Testis (tissue), 3 donors: Measurements from ENCODE around the gene SWSAP1. TPM values are rescaled to one million over a fixed set of nuclear protein-coding genes. Genes with fewer than 3 reads are reported as not detected.
A peak's percentile ranks its signal among the peaks of the same experiment; 100 is the strongest.

Experiments
- DNase-seq: peaks from one replicate; pipeline ENCODE4 v3.0.0-alpha.2; 2019
- H3K27ac ChIP-seq, 2 donors: fragments of 200-600 bp; sonication (generic); one replicate each; pipeline ENCODE4 v1.5.1; 2019
- H3K27me3 ChIP-seq: fragments of 200-600 bp; sonication (generic); one replicate; pipeline ENCODE4 v1.5.1; 2019
- H3K36me3 ChIP-seq: fragments of 200-600 bp; sonication (generic); one replicate; pipeline ENCODE4 v1.5.1; 2017; ENCODE audit warnings: low read depth; ENCODE audit errors: missing control alignments
- H3K4me1 ChIP-seq: fragments of 200-600 bp; sonication (generic); one replicate; pipeline ENCODE4 v1.5.1; 2019
- H3K4me3 ChIP-seq, 2 donors: fragments of 200-600 bp; sonication (generic); one replicate each; pipeline ENCODE4 v1.5.1; 2017 to 2019
- H3K9me3 ChIP-seq: fragments of 200-600 bp; sonication (generic); one replicate; pipeline ENCODE4 v1.5.1; 2017
- CTCF ChIP-seq, 3 experiments: fragments of 450-650 bp in 2 of 3; fragments of 200-600 bp in 1 of 3; sonication (generic) in 1 of 3; IDR thresholded peaks; one replicate each; pipeline ENCODE4 v1.5.1; 2016 to 2019; ENCODE audit warnings: antibody characterized with exemption in 3 of 3, mild to moderate bottlenecking in 2 of 3, moderate library complexity in 1 of 3
- POLR2A ChIP-seq: fragments of 450-650 bp; IDR thresholded peaks from one replicate; pipeline ENCODE4 v1.6.1; 2017; ENCODE audit warnings: antibody characterized with exemption, mild to moderate bottlenecking, moderate library complexity
- WGBS, 2 donors: methylation state at CpG; one replicate each; pipeline ENCODE4 v1.1.5; 2018; 5-methylcytosine and 5-hydroxymethylcytosine counted together
- intact Hi-C: fragments of 100-400 bp; cut with DNase I; formaldehyde crosslinking; loops from one replicate; pipeline ENCODE4 v1.15.1; 2023; ENCODE audit warnings: low total_unique reads
- polyA plus RNA-seq: library from polyadenylated mRNA; stranded (reverse); fragments of 350-450 nt; fragmentation: Illumina TruSeq; extraction: RNeasy Lipid Tissue Mini Kit (QIAGEN cat#74804); gene quantifications from one replicate; pipeline ENCODE4 v1.2.3, GENCODE V29; 2014; ENCODE audit warnings: low read depth, low replicate concordance; ENCODE audit not compliant: insufficient read depth
- total RNA-seq, 2 donors: library from RNA; depleted of rRNA; stranded (reverse); fragments of >200 nt; gene quantifications; one replicate each; pipeline ENCODE4 v1.2.3, GENCODE V29; 2016

SWSAP1 gene
- total and polyA plus RNA-seq, 3 donors from 2014 or later: 4.9 to 7.0 (median 6.5) TPM

GRCh38 chr19:11373166-11373884, 1.1 kb upstream of the SWSAP1 start:
- no peak for TF ChIP-seq POLR2A
- Histone ChIP-seq H3K27me3 (no peaks in the 10 kb centered on the region), H3K4me3 (no peak overlapping the region), H3K27ac (no peak overlapping the region), H3K36me3 (no peaks in the 10 kb centered on the region), H3K9me3 (no peaks in the 10 kb centered on the region), H3K4me1 (peaks cover 15% of the 10 kb centered on the region)
- intact Hi-C loops: loop anchor here (10.0 kb wide), 1 partner anchor 79 kb away; the partner anchor contains the start of gene TSPAN16
- 48% methylated on average over 10 of the region's 10 CpGs for WGBS, 2 donors
- peak; percentile 76 for DNase-seq

GRCh38 chr19:11373885-11374432, 507 bp upstream of the SWSAP1 start:
- intact Hi-C loops: loop anchor here (10.0 kb wide), 1 partner anchor 79 kb away; the partner anchor contains the start of gene TSPAN16
- 20 to 29% methylated on average over 11 of the region's 11 CpGs for WGBS, 2 donors

GRCh38 chr19:11375143-11375948, 880 bp downstream of the SWSAP1 start:
- H3K4me1 ChIP-seq: peaks cover 18% of the 10 kb centered on the region
- no peaks in the 10 kb centered on the region for H3K9me3 ChIP-seq
- H3K36me3 ChIP-seq: no peaks in the 10 kb centered on the region
- no peaks in the 10 kb centered on the region for H3K27me3 ChIP-seq
- 2 to 4% methylated on average over 21 to 27 of the region's 27 CpGs for WGBS, 2 donors
- peak overlapping the region; percentile 75 to 97 for H3K27ac ChIP-seq
- DNase-seq: peak; percentile 61
- H3K4me3 ChIP-seq: peak overlapping the region; percentile 72 to 73
- TF ChIP-seq CTCF (IDR thresholded peaks at IDR 0.05) (peak in 1 of 3 experiments; percentile 0), POLR2A (peak; percentile 82)
- intact Hi-C loops: loop anchor here (10.0 kb wide), 1 partner anchor 81 kb away; the partner anchor contains the start of gene TSPAN16

More at GRCh38 chr19:11373885-11374432, 507 bp upstream of the SWSAP1 start:
- Histone ChIP-seq H3K4me1 (peaks cover 15% of the 10 kb centered on the region), H3K9me3 (no peaks in the 10 kb centered on the region), H3K27me3 (no peaks in the 10 kb centered on the region), H3K36me3 (no peaks in the 10 kb centered on the region), H3K4me3 (peak overlapping the region; percentile 72 to 73), H3K27ac (peak overlapping the region; percentile 94 to 97)
- no peak for DNase-seq
- TF ChIP-seq POLR2A (no peak), CTCF (IDR thresholded peaks at IDR 0.05) (no peak)

- H3K9me3 ChIP-seq: no peaks in the 10 kb centered on the region
- no peak for DNase-seq
- intact Hi-C loops: loop anchor here (10.0 kb wide), 1 partner anchor 82 kb away; the partner anchor contains the start of gene TSPAN16
- H3K36me3 ChIP-seq: no peaks in the 10 kb centered on the region
- no peaks in the 10 kb centered on the region for H3K27me3 ChIP-seq
- H3K27ac ChIP-seq: peak overlapping the region in 1 of 2 donors; percentile 3
- TF ChIP-seq POLR2A (no peak), CTCF (IDR thresholded peaks at IDR 0.05) (no peak)
- H3K4me3 ChIP-seq: no peak overlapping the region
- peaks cover 25% of the 10 kb centered on the region for H3K4me1 ChIP-seq
Observed at GRCh38 chr19:11377237-11377636, 2.8 kb downstream of the SWSAP1 start.

GRCh38 chr19:11377756-11378155, 3.3 kb downstream of the SWSAP1 start:
- no peak overlapping the region for H3K4me3 ChIP-seq
- no peaks in the 10 kb centered on the region for H3K36me3 ChIP-seq
- H3K9me3 ChIP-seq: no peaks in the 10 kb centered on the region
- TF ChIP-seq CTCF (IDR thresholded peaks at IDR 0.05) (no peak), POLR2A (no peak)
- peaks cover 25% of the 10 kb centered on the region for H3K4me1 ChIP-seq
- intact Hi-C loops: loop anchor here (10.0 kb wide), 1 partner anchor 83 kb away; the partner anchor contains the start of gene TSPAN16
- no peaks in the 10 kb centered on the region for H3K27me3 ChIP-seq
- H3K27ac ChIP-seq: peak overlapping the region in 1 of 2 donors; percentile 3
- WGBS, 2 donors: 93 to 94% methylated on average over 1 to 3 of the region's 3 CpGs
- DNase-seq: no peak
